ENCODE data around the gene C16orf87. TPM values are rescaled to one million over a fixed set of nuclear protein-coding genes. Genes with fewer than 3 reads are reported as not detected.

The C16orf87 gene
- total RNA-seq, 2 donors from 2014 or later, result 8.1 to 24.4 TPM

DNA sequence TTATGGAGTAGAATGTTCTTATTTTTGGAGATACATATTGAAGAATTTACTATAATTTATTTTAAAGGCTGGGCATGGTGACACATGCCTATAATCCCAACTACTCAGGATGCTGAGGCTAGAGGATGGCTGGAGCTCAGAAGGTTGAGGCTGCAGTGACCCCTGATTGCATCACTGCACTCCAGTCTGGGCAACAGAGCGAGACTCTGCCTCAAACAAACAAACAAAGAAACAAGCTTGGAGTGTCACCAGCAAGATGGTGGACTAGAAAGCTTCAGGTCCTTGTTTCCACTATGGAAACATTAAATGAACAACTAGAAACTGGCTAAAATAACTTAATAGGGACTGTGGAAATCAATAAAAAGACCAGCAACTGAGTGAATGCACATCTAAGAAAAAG, 35.3 kb upstream of the C16orf87 start:
- no peaks in the 10 kb centered on the region for H3K36me3 ChIP-seq
- H3K9me3 ChIP-seq, result no peaks in the 10 kb centered on the region
- 88% methylated on average over 1 of the region's 1 CpG for WGBS
- no peak for DNase-seq (ENCODE audit: low spot score)
- intact Hi-C loops (cut with DNase I), result no loop called here
- no peak overlapping the region for H3K27ac ChIP-seq
- no peak overlapping the region for H3K4me3 ChIP-seq
- no peak for TF ChIP-seq POLR2AphosphoS5 (IDR thresholded peaks at IDR 0.05)
- TF ChIP-seq, protein P1, sequence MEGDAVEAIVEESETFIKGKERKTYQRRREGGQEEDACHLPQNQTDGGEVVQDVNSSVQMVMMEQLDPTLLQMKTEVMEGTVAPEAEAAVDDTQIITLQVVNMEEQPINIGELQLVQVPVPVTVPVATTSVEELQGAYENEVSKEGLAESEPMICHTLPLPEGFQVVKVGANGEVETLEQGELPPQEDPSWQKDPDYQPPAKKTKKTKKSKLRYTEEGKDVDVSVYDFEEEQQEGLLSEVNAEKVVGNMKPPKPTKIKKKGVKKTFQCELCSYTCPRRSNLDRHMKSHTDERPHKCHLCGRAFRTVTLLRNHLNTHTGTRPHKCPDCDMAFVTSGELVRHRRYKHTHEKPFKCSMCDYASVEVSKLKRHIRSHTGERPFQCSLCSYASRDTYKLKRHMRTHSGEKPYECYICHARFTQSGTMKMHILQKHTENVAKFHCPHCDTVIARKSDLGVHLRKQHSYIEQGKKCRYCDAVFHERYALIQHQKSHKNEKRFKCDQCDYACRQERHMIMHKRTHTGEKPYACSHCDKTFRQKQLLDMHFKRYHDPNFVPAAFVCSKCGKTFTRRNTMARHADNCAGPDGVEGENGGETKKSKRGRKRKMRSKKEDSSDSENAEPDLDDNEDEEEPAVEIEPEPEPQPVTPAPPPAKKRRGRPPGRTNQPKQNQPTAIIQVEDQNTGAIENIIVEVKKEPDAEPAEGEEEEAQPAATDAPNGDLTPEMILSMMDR (IDR thresholded peaks at IDR 0.05), result no peak
- H3K4me1 ChIP-seq (replicated peaks), result no peaks in the 10 kb centered on the region
- H3K27me3 ChIP-seq (replicated peaks; ENCODE audit: insufficient read depth), result no peaks in the 10 kb centered on the region

DNA sequence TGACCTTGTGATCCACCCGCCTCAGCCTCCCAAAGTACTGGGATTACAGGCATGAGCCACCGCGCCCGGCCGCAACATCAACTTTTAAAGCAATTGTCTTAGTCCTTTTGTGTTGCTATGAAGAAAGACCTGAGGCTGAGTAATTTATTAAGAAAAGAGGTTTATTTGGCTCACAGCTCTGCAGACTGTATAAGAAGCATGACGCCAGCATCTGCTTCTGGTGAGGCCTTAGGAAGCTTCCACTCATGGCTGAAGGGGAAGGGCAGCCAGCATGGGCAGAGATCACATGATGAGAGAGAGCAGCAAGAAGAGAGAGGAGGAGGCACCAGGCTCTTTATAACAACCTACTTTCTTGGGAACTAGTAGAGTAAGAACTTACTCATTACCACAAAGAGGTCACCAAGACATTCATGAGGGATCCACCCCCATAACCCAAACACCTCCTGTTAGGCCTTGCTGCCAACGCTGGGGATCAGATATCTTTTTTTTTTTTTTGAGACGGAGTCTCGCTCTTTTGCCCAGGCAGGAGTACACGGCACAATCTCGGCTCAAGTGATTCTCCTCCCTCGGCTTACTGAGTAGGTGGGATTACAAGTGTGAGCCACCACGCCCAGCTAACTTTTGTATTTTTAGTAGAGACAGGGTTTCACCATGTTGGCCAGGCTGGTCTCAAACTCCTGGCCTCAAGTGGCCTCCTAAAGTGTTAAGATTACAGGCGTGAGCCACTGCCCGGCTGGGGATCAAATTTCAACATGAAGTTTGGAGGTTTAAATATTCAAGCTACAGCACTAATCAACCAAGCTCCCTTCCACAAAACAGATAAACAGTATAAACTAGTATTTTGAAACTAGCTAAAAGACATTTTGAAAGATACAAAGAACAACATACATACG, 31.8 kb upstream of the C16orf87 start:
- Histone ChIP-seq H3K27ac (no peak overlapping the region), H3K9me3 (no peaks in the 10 kb centered on the region)
- DNase-seq (ENCODE audit: low spot score), result no peak

DNA sequence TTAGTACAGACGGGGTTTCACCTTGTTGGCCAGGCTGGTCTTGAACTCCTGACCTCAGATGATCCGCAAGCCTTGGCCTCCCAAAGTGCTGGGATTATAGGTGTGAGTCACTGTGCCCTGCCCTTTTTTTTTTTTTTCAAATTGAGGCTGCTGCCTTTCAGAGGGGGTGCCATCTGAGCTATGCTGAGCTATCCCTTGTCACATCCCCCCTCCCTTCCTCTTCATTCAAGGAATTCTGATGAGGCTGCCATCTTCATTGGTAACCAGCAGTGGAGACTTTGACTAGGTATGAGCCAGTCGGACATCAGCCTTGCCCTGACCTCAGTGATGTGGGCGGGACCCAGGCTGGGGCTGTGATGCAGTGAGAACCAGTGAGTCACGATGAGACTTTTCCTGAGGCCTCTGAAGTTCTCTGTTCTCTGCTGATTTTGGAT, 28.8 kb upstream of the C16orf87 start:
- no peaks in the 10 kb centered on the region for H3K27me3 ChIP-seq (replicated peaks; ENCODE audit: insufficient read depth)
- no peak overlapping the region for H3K27ac ChIP-seq
- H3K4me1 ChIP-seq (replicated peaks), result no peaks in the 10 kb centered on the region
- H3K9me3 ChIP-seq, result no peaks in the 10 kb centered on the region
- intact Hi-C loops (cut with DNase I), result no loop called here
- H3K4me3 ChIP-seq, result no peak overlapping the region
- no peaks in the 10 kb centered on the region for H3K36me3 ChIP-seq
- DNase-seq (ENCODE audit: low spot score), result no peak
- TF ChIP-seq POLR2AphosphoS5 (IDR thresholded peaks at IDR 0.05), result no peak
- TF ChIP-seq, protein P1 (IDR thresholded peaks at IDR 0.05), result no peak
- TF ChIP-seq POLR2A (IDR thresholded peaks at IDR 0.05), result no peak
- WGBS, result 93% methylated on average over 5 of the region's 5 CpGs

More for the DNA sequence above, 31.8 kb upstream of the C16orf87 start:
- H3K36me3 ChIP-seq, result no peaks in the 10 kb centered on the region
- H3K4me3 ChIP-seq, result no peak overlapping the region
- no peaks in the 10 kb centered on the region for H3K27me3 ChIP-seq (replicated peaks; ENCODE audit: insufficient read depth)
- intact Hi-C loops (cut with DNase I), result no loop called here
- H3K4me1 ChIP-seq (replicated peaks), result no peaks in the 10 kb centered on the region
- TF ChIP-seq, protein P1 (IDR thresholded peaks at IDR 0.05), result no peak
- no peak for TF ChIP-seq POLR2A (IDR thresholded peaks at IDR 0.05)
- TF ChIP-seq POLR2AphosphoS5 (IDR thresholded peaks at IDR 0.05), result no peak
- 90% methylated on average over 16 of the region's 16 CpGs for WGBS

DNA sequence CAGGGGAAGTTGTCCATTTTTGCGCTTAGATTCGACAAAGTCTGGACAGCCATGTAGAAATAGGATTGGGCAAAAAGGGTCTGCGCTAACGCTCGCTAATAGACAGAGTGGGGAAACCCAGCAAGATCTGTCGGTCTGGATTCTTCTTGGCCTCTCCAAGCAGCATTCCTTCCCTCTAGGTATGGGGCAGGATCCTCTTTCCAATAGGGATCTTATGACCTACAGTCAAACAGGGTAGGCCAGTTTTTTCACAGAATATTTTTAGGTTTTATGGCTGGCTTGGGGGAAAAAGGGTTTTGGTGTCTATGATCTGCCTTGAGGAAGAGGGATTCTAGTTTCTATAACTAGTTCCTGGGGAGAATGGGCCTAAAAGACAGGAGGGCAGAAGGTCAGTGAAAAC, 27.2 kb upstream of the C16orf87 start:
- TF ChIP-seq POLR2AphosphoS5 (IDR thresholded peaks at IDR 0.05) (no peak), POLR2A (IDR thresholded peaks at IDR 0.05) (no peak)
- TF ChIP-seq, protein P1 (IDR thresholded peaks at IDR 0.05), result no peak
- Histone ChIP-seq H3K27ac (peak overlapping the region in 1 of 2 donors; percentile 20), H3K27me3 (replicated peaks; ENCODE audit: insufficient read depth) (no peaks in the 10 kb centered on the region), H3K9me3 (no peaks in the 10 kb centered on the region), H3K4me1 (replicated peaks) (no peaks in the 10 kb centered on the region), H3K36me3 (no peaks in the 10 kb centered on the region), H3K4me3 (no peak overlapping the region)
- intact Hi-C loops (cut with DNase I), result no loop called here
- WGBS, result 87% methylated on average over 6 of the region's 6 CpGs
- no peak for DNase-seq (ENCODE audit: low spot score)
